ENCODE measurements around the gene DLGAP1. TPM values are rescaled to one million over a fixed set of nuclear protein-coding genes. Genes with fewer than 3 reads are reported as not detected.

Gene DLGAP1
- total RNA-seq, 6 experiments from 2014 or later = 0.19 to 1.3 (median 0.62) TPM

- peaks cover under 1% of the 10 kb centered on the region for H3K36me3 Mint-ChIP-seq (ENCODE audit: low read depth)
- no peak overlapping the region for H3K27ac Mint-ChIP-seq
- no peaks in the 10 kb centered on the region for H3K4me1 Mint-ChIP-seq (ENCODE audit: low read depth)
- no peak for TF ChIP-seq CTCF (IDR thresholded peaks at IDR 0.05)
- H3K4me3 Mint-ChIP-seq = no peak overlapping the region
- peaks cover 51% of the 10 kb centered on the region for H3K9me3 Mint-ChIP-seq
- H3K27me3 Mint-ChIP-seq (ENCODE audit: insufficient read depth) = no peaks in the 10 kb centered on the region
- no peak for DNase-seq
Measured at GRCh38 chr18:4270016-4270415, 185.1 kb downstream of the DLGAP1 start.

- DNase-seq = no peak
- Mint-ChIP-seq H3K36me3 (ENCODE audit: low read depth) (no peaks in the 10 kb centered on the region; the same call in 1 of the 2 replicates), H3K4me1 (ENCODE audit: low read depth) (no peaks in the 10 kb centered on the region), H3K9me3 (peaks cover 50% of the 10 kb centered on the region), H3K4me3 (no peak overlapping the region), H3K27ac (no peak overlapping the region), H3K27me3 (ENCODE audit: insufficient read depth) (no peaks in the 10 kb centered on the region)
- TF ChIP-seq CTCF (IDR thresholded peaks at IDR 0.05) = no peak
Measured at GRCh38 chr18:4267641-4268040, 187.5 kb downstream of the DLGAP1 start.

GRCh38 chr18:4264347-4264791 lies 190.7 kb downstream of the DLGAP1 start:
- Mint-ChIP-seq H3K36me3 (ENCODE audit: low read depth) (no peaks in the 10 kb centered on the region; the same call in 1 of the 2 replicates), H3K4me3 (no peak overlapping the region), H3K9me3 (peaks cover 49% of the 10 kb centered on the region), H3K4me1 (ENCODE audit: low read depth) (no peaks in the 10 kb centered on the region), H3K27me3 (ENCODE audit: insufficient read depth) (no peaks in the 10 kb centered on the region), H3K27ac (no peak overlapping the region)
- no peak for DNase-seq
- TF ChIP-seq CTCF (IDR thresholded peaks at IDR 0.05) = no peak

- Mint-ChIP-seq H3K27ac (no peak overlapping the region), H3K36me3 (ENCODE audit: low read depth) (no peaks in the 10 kb centered on the region), H3K27me3 (ENCODE audit: insufficient read depth) (no peaks in the 10 kb centered on the region), H3K9me3 (peaks cover 47% of the 10 kb centered on the region), H3K4me3 (no peak overlapping the region), H3K4me1 (ENCODE audit: low read depth) (no peaks in the 10 kb centered on the region)
- DNase-seq = no peak
- TF ChIP-seq CTCF (IDR thresholded peaks at IDR 0.05) = no peak
Measured at GRCh38 chr18:4260107-4260506, 195.0 kb downstream of the DLGAP1 start.

GRCh38 chr18:4256766-4257417 lies 198.2 kb downstream of the DLGAP1 start:
- H3K27me3 Mint-ChIP-seq (ENCODE audit: insufficient read depth) = no peaks in the 10 kb centered on the region
- TF ChIP-seq CTCF (IDR thresholded peaks at IDR 0.05) = no peak
- DNase-seq = no peak
- H3K9me3 Mint-ChIP-seq = peaks cover 51% of the 10 kb centered on the region
- H3K4me1 Mint-ChIP-seq (ENCODE audit: low read depth) = no peaks in the 10 kb centered on the region
- H3K4me3 Mint-ChIP-seq = no peak overlapping the region
- no peak overlapping the region for H3K27ac Mint-ChIP-seq
- no peaks in the 10 kb centered on the region for H3K36me3 Mint-ChIP-seq (ENCODE audit: low read depth)

Measured in HFFc6 (cell line).